Spleen (tissue), 11 donors: ENCODE data around the gene CAPN9. TPM values are rescaled to one million over a fixed set of nuclear protein-coding genes. Genes with fewer than 3 reads are reported as not detected.
"Not testable (repeated sequence)": the region's sequence is repeated elsewhere in the genome, so short reads cannot be mapped to it uniquely, and the experiment has no call there.

Experiments used
- DNase-seq: peaks from one replicate; pipeline ENCODE4 v3.0.0-alpha.2; 2020
- H3K27ac ChIP-seq, 8 donors: fragments of 200-600 bp; sonication (generic) in 7 of 8; 1 replicate in 4 of 8; 2 replicates in 4 of 8; pipeline versions ENCODE4 v1.5.0 to v1.8.0; 2016 to 2021; ENCODE audit warnings: inconsistent platforms in 4 of 8, mild to moderate bottlenecking in 4 of 8, moderate library complexity in 1 of 8
- H3K27me3 ChIP-seq, 7 donors: fragments of 200-600 bp; sonication (generic) in 6 of 7; replicated peaks in 1 of 7; 1 replicate in 4 of 7; 2 replicates in 3 of 7; pipeline versions ENCODE4 v1.5.0 to v1.8.0; 2016 to 2021; ENCODE audit warnings: inconsistent platforms in 3 of 7, mild to moderate bottlenecking in 1 of 7
- H3K36me3 ChIP-seq, 6 donors: fragments of 200-600 bp; sonication (generic) in 5 of 6; 1 replicate in 4 of 6; 2 replicates in 2 of 6; pipeline versions ENCODE4 v1.5.0 to v1.8.0; 2016 to 2021; ENCODE audit warnings: inconsistent platforms in 2 of 6
- H3K4me1 ChIP-seq, 6 donors: fragments of 200-600 bp; sonication (generic) in 5 of 6; 1 replicate in 3 of 6; 2 replicates in 3 of 6; pipeline versions ENCODE4 v1.5.0 to v1.8.0; 2016 to 2021; ENCODE audit warnings: inconsistent platforms in 3 of 6
- H3K4me3 ChIP-seq, 8 donors: fragments of 200-600 bp; sonication (generic) in 7 of 8; 1 replicate in 4 of 8; 2 replicates in 4 of 8; pipeline versions ENCODE4 v1.5.0 to v1.8.0; 2016 to 2021; ENCODE audit warnings: inconsistent platforms in 4 of 8, mild to moderate bottlenecking in 4 of 8, moderate library complexity in 2 of 8
- H3K9me3 ChIP-seq, 8 donors: fragments of 200-600 bp; sonication (generic) in 7 of 8; 1 replicate in 4 of 8; 2 replicates in 4 of 8; pipeline versions ENCODE4 v1.5.0 to v1.8.0; 2016 to 2021; ENCODE audit warnings: inconsistent platforms in 4 of 8
- POLR2A ChIP-seq, 3 donors: fragments of 450-650 bp; IDR thresholded peaks; one replicate each; pipeline ENCODE4 v1.5.1; 2017; ENCODE audit warnings: antibody characterized with exemption in 3 of 3, mild to moderate bottlenecking in 1 of 3
- POLR2AphosphoS5 ChIP-seq, 3 donors: sonication (generic); formaldehyde crosslinking; IDR thresholded peaks; one replicate each; pipeline ENCODE4 v1.5.1; 2017; ENCODE audit warnings: antibody characterized with exemption in 3 of 3
- whole genome bisulfite sequencing, 5 donors: extraction: QIAGEN DNeasy Blood & Tissue Kit in 3 of 5; methylation state at CpG; one replicate each; pipeline versions ENCODE4 v1.1.5 to v1.1.7; 2013 to 2018; 5-methylcytosine and 5-hydroxymethylcytosine counted together
- intact Hi-C: fragments of 100-400 bp; cut with DNase I; formaldehyde crosslinking; loops from one replicate; pipeline ENCODE4 v1.15.0; 2023; ENCODE audit warnings: low total_unique reads
- polyA plus RNA-seq, 3 donors: library from polyadenylated mRNA; stranded (reverse); fragments of 200-250 nt; gene quantifications; one replicate each; pipeline ENCODE4 v1.2.1, GENCODE V29; 2013
- total RNA-seq, 7 donors: library from RNA; depleted of rRNA in 3 of 7; stranded (reverse); fragments of >200 nt in 3 of 7; fragmentation: NEBNext Ultra II Directional in 4 of 7; extraction: Animal tissue kit (Norgen Biotek cat#: 25700) in 4 of 7; gene quantifications; one replicate each; pipeline versions ENCODE4 v1.1.0 to v1.2.1, GENCODE V29; 2016 to 2021
- TF ChIP-seq, protein P1 (sequence below), 11 experiments: fragments of 200-600 bp in 7 of 11; fragments of 450-650 bp in 4 of 11; sonication (generic) in 4 of 11; IDR thresholded peaks in 8 of 11; conservative IDR thresholded peaks in 3 of 11; 1 replicate in 7 of 11; 2 replicates in 4 of 11; pipeline versions ENCODE4 v1.4.0 to v1.8.0; 2016 to 2021; ENCODE audit warnings: antibody characterized with exemption in 11 of 11, inconsistent platforms in 4 of 11, mild to moderate bottlenecking in 1 of 11
- donor health status: healthy with polysubstance abuse.
- donor health status: DM: no; HTN: no; CAD: no; lungs with moderate emphysema.
- donor health status: DM: no; HTN: no; CAD: no.
- donor health status: Bipolar disorder and iron deficiency.
- donor health status: healthy.
- donor health status: DM: no; HTN: no; CAD: no.
- donor health status: DM: yes; HTN: yes; CAD: no.

CAPN9 gene
- total and polyA plus RNA-seq, 10 donors, result 0.05 TPM; not detected in 9

DNA sequence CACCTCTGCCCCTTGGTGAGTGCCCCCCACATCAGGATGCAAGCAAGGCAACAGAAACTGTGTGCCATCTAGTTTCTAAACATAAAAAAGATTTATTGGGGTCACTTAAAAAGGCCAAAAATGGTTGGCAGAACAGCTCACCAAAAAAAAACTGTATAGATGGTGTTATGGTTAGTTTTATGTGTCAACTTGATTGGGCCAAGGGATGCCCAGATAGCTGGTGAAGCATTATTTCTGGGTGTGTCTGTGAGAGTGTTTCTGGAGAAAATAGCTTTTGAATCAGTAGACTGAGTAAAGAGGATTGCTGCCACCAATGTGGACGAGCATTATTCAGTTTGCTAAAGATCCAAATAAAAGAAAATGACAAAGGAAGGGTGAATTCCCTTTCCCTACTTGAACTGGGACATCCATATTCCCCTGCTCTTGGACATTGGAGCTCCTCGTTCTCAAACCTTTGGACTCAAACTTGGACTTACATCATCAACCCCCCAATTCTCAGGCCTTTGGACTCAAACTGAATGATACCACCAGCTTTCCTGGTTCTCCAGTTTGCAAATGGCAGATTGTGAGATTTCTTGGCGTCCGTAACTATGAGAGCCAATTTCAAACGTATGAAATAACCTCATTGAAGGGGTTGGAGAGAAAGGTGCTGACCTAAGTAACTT lies 16.9 kb downstream of the CAPN9 start:
- H3K4me1 ChIP-seq, result no peaks in the 10 kb centered on the region
- H3K9me3 ChIP-seq, result peaks cover 0 to 13% (median 0%) of the 10 kb centered on the region in 8 donors
- H3K4me3 ChIP-seq, result no peak overlapping the region
- no peak overlapping the region for H3K27ac ChIP-seq
- intact Hi-C loops, result no loop called here
- TF ChIP-seq, protein P1, sequence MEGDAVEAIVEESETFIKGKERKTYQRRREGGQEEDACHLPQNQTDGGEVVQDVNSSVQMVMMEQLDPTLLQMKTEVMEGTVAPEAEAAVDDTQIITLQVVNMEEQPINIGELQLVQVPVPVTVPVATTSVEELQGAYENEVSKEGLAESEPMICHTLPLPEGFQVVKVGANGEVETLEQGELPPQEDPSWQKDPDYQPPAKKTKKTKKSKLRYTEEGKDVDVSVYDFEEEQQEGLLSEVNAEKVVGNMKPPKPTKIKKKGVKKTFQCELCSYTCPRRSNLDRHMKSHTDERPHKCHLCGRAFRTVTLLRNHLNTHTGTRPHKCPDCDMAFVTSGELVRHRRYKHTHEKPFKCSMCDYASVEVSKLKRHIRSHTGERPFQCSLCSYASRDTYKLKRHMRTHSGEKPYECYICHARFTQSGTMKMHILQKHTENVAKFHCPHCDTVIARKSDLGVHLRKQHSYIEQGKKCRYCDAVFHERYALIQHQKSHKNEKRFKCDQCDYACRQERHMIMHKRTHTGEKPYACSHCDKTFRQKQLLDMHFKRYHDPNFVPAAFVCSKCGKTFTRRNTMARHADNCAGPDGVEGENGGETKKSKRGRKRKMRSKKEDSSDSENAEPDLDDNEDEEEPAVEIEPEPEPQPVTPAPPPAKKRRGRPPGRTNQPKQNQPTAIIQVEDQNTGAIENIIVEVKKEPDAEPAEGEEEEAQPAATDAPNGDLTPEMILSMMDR (IDR thresholded peaks at IDR 0.05 in 8 of 11, conservative IDR thresholded peaks at IDR 0.05 in 3 of 11), result no peak
- no peak for TF ChIP-seq POLR2A (IDR thresholded peaks at IDR 0.05)
- no peak for TF ChIP-seq POLR2AphosphoS5 (IDR thresholded peaks at IDR 0.05)
- no peaks in the 10 kb centered on the region for H3K36me3 ChIP-seq
- peaks cover 0 to 6% (median 0%) of the 10 kb centered on the region in 7 donors for H3K27me3 ChIP-seq
- WGBS, 5 donors, result 79 to 87% (median 86%) methylated on average over 5 of the region's 5 CpGs
- no peak for DNase-seq

DNA sequence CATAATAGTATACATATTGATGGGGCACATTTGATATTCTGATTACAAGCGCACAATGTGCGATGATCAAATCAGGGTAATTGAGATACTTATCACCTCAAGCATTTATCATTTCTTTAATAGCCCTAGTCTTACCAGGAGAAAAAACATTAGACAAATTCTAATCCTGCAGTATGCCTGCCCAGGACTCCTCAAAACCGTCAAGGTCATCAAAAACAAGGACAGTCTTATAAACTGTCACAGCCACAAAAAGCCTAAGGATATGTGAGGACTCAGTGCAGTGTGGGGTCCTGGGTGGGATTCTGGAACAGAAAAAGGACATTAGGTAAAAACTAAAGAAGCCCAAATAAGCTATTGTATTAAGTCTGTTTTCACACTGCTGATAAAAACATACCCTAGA lies 19.1 kb downstream of the CAPN9 start:
- Histone ChIP-seq H3K27me3 (no peaks in the 10 kb centered on the region), H3K36me3 (no peaks in the 10 kb centered on the region), H3K27ac (no peak overlapping the region), H3K4me3 (no peak overlapping the region), H3K9me3 (peaks cover 0 to 21% (median 0%) of the 10 kb centered on the region in 8 donors), H3K4me1 (no peaks in the 10 kb centered on the region)
- no peak for DNase-seq
- TF ChIP-seq POLR2A (IDR thresholded peaks at IDR 0.05), result no peak
- TF ChIP-seq POLR2AphosphoS5 (IDR thresholded peaks at IDR 0.05), result no peak
- TF ChIP-seq, protein P1 (IDR thresholded peaks at IDR 0.05 in 8 of 11, conservative IDR thresholded peaks at IDR 0.05 in 3 of 11), result no peak
- 90 to 95% (median 91%) methylated on average over 3 of the region's 3 CpGs for WGBS, 5 donors
- intact Hi-C loops, result no loop called here

- H3K4me3 ChIP-seq, H3K4me1 ChIP-seq, H3K27me3 ChIP-seq, intact Hi-C loops, H3K27ac ChIP-seq, DNase-seq, H3K36me3 ChIP-seq: not testable (repeated sequence)
- WGBS, 5 donors, result 71 to 86% (median 78%) methylated on average over 8 of the region's 8 CpGs
- peaks cover 0 to 21% (median 0%) of the 10 kb centered on the region in 8 donors for H3K9me3 ChIP-seq
Measured at GRCh38 chr1:230767859-230768612, 20.8 kb downstream of the CAPN9 start.

DNA sequence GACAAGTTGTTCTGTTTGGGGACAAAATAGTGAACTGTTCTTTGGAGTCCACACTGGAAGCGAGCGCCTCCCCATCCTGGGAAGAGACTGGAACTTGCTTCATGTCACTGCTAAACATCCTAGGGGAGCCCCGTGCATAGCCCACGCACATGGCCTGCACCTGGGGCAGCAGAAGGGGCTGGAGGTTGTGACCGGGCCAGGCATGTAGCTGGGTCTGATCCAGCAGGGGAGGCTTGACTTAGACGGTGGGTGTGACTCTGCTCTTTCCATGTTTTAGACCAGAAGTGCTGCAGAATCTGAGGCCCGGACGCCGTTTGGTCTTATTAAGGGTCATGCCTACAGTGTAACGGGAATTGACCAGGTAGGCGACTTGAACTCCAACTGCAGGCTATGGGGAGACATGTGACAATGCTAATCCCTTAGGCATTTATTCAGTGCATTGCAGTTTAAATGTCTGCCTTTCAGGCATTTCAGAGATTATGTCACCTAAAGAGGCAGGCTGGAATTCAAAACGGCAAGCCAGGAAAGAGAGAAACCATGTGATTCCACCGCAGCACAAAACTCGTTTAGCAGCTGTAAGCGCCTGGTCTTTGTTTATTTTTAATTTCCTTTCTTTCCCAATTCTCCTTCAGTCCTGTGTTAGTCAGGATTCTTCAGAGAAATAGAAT lies 21.8 kb downstream of the CAPN9 start:
- 77 to 85% (median 79%) methylated on average over 15 of the region's 15 CpGs for WGBS, 5 donors
- Histone ChIP-seq H3K9me3 (peaks cover 0 to 15% (median 0%) of the 10 kb centered on the region in 8 donors), H3K27ac (no peak overlapping the region), H3K27me3 (peaks cover 0 to 9% (median 0%) of the 10 kb centered on the region in 7 donors), H3K4me1 (no peaks in the 10 kb centered on the region), H3K4me3 (no peak overlapping the region), H3K36me3 (no peaks in the 10 kb centered on the region)
- intact Hi-C loops, result no loop called here
- no peak for DNase-seq
- TF ChIP-seq, protein P1 (IDR thresholded peaks at IDR 0.05 in 8 of 11, conservative IDR thresholded peaks at IDR 0.05 in 3 of 11), result no peak
- TF ChIP-seq POLR2A (IDR thresholded peaks at IDR 0.05), result no peak
- no peak for TF ChIP-seq POLR2AphosphoS5 (IDR thresholded peaks at IDR 0.05)
